Chondrocyte (in vitro differentiated cells): ENCODE data around the gene RIMS1. TPM values are rescaled to one million over a fixed set of nuclear protein-coding genes. Genes with fewer than 3 reads are reported as not detected.

Experiments
- DNase-seq: peaks from one replicate; pipeline ENCODE4 v3.0.0; 2021; ENCODE audit warnings: mixed read lengths, low spot score
- H3K27ac Mint-ChIP-seq: one replicate; pipeline ENCODE4 v1.8.0; 2021; ENCODE audit warnings: mild to moderate bottlenecking, moderate library complexity, mixed read lengths; ENCODE audit not compliant: unreplicated experiment
- H3K27me3 Mint-ChIP-seq: 2 replicates; pipeline ENCODE4 v1.8.0; 2021; ENCODE audit warnings: low read depth, mixed read lengths
- H3K36me3 Mint-ChIP-seq: 2 replicates; pipeline ENCODE4 v1.8.0; 2021; ENCODE audit warnings: low read depth, mixed read lengths
- H3K4me1 Mint-ChIP-seq: 2 replicates; pipeline ENCODE4 v1.8.0; 2021; ENCODE audit warnings: low read depth, mild to moderate bottlenecking, mixed read lengths
- H3K4me3 Mint-ChIP-seq: one replicate; pipeline ENCODE4 v1.8.0; 2021; ENCODE audit warnings: mild to moderate bottlenecking, moderate library complexity, mixed read lengths; ENCODE audit not compliant: unreplicated experiment
- H3K9me3 Mint-ChIP-seq: 2 replicates; pipeline ENCODE4 v1.8.0; 2021; ENCODE audit warnings: low read depth, mixed read lengths
- total RNA-seq: library from RNA; stranded (reverse); gene quantifications from 3 replicates; pipeline ENCODE4 v1.2.1, GENCODE V29; 2021
- TF ChIP-seq, protein P1 (sequence below): fragments of 200-600 bp; sonication (generic); IDR thresholded peaks from 2 replicates; pipeline ENCODE4 v1.5.0; 2021; ENCODE audit warnings: antibody characterized with exemption, mild to moderate bottlenecking, moderate library complexity

Gene RIMS1
- total RNA-seq, 1 donor from 2014 or later, result 6.6 TPM

DNA sequence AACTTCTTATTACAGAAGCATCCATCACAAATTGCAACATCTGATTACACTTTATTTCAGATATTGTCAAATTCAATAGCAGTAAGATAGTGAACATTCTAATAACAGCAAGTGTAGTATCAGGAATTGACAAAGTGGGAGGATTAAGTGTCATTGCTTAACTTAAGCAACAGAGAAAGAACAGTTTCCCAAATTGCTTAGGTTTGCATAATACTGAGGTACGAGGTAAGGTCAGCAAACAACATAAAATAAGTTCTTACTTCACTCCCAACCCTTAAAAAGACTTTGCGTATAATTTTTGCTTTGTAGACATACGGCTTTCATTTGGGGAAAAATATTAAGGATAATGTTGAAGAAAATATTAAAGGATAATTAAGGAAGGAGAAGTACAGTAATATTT is 163.0 kb downstream of the RIMS1 start:
- no peak overlapping the region for H3K27ac Mint-ChIP-seq

DNA sequence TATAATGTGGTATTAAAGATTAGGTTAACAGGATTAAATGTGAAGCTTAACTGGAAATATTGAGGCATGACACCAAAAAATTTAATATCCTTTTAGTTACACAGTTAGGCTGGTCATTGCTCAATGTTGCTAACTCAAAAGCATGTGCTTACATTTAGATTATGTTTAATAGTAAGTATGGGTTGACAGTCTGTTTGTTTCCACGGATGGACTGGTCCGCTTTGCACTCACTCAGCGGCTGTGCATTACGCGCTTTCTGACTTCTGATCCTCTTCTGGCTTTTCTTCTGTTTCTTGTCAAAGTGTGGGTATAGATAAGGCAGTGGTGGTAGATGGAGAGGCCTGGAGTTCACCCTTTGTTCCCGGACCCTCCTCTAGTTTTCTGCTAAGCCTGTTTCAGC is 174.9 kb downstream of the RIMS1 start:
- Mint-ChIP-seq H3K27ac (no peak overlapping the region), H3K9me3 (no peaks in the 10 kb centered on the region), H3K27me3 (peaks cover 23% of the 10 kb centered on the region)

More for the DNA sequence above, 163.0 kb downstream of the RIMS1 start:
- Mint-ChIP-seq H3K36me3 (no peaks in the 10 kb centered on the region), H3K27me3 (peaks cover 27% of the 10 kb centered on the region), H3K4me1 (no peaks in the 10 kb centered on the region), H3K9me3 (no peaks in the 10 kb centered on the region), H3K4me3 (no peak overlapping the region)
- TF ChIP-seq, protein P1, sequence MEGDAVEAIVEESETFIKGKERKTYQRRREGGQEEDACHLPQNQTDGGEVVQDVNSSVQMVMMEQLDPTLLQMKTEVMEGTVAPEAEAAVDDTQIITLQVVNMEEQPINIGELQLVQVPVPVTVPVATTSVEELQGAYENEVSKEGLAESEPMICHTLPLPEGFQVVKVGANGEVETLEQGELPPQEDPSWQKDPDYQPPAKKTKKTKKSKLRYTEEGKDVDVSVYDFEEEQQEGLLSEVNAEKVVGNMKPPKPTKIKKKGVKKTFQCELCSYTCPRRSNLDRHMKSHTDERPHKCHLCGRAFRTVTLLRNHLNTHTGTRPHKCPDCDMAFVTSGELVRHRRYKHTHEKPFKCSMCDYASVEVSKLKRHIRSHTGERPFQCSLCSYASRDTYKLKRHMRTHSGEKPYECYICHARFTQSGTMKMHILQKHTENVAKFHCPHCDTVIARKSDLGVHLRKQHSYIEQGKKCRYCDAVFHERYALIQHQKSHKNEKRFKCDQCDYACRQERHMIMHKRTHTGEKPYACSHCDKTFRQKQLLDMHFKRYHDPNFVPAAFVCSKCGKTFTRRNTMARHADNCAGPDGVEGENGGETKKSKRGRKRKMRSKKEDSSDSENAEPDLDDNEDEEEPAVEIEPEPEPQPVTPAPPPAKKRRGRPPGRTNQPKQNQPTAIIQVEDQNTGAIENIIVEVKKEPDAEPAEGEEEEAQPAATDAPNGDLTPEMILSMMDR, result no peak
- no peak for DNase-seq

DNA sequence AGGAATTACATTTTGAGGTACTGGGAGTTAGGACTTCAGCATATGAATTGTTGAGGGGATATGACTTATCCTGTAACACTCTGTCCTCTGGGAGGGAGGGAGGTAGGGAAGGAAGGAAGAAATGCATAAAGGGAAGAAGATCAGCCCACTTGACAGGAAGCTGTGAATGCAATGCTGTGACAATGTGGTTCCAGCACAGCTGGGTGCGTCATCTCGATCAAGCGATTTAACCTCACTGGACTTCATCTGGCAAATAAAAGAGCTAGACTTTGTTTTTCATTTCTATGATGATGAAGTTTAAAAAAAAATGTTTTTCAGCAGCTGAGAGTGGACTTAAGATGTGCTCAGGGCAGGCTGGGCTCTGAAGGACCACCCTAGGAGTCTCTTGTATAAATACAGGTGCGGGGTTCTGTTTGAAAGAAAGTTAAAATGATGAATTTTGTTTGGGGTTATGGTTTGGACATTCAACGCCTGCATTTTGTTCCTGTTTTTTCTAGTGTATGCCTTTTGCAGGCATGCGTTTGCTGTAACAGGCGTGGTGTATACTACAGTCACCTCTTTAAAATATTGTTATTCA is 178.1 kb downstream of the RIMS1 start:
- Mint-ChIP-seq H3K27me3 (peaks cover 25% of the 10 kb centered on the region), H3K9me3 (no peaks in the 10 kb centered on the region), H3K4me1 (no peaks in the 10 kb centered on the region), H3K36me3 (no peaks in the 10 kb centered on the region), H3K27ac (no peak overlapping the region), H3K4me3 (no peak overlapping the region)
- TF ChIP-seq, protein P1, result no peak
- DNase-seq, result no peak

More for the DNA sequence above, 174.9 kb downstream of the RIMS1 start:
- no peak for DNase-seq
- Mint-ChIP-seq H3K36me3 (no peaks in the 10 kb centered on the region), H3K4me3 (no peak overlapping the region), H3K4me1 (no peaks in the 10 kb centered on the region)
- TF ChIP-seq, protein P1, result no peak

- H3K4me1 Mint-ChIP-seq, result no peaks in the 10 kb centered on the region
- H3K27ac Mint-ChIP-seq, result no peak overlapping the region
- peaks cover 43% of the 10 kb centered on the region for H3K27me3 Mint-ChIP-seq
- H3K36me3 Mint-ChIP-seq, result no peaks in the 10 kb centered on the region
- H3K9me3 Mint-ChIP-seq, result no peaks in the 10 kb centered on the region
- no peak overlapping the region for H3K4me3 Mint-ChIP-seq
- no peak for DNase-seq
- TF ChIP-seq, protein P1, result no peak
These were observed 191.7 kb downstream of the RIMS1 start for GRCh38 chr6:72078096-72078495.

DNA sequence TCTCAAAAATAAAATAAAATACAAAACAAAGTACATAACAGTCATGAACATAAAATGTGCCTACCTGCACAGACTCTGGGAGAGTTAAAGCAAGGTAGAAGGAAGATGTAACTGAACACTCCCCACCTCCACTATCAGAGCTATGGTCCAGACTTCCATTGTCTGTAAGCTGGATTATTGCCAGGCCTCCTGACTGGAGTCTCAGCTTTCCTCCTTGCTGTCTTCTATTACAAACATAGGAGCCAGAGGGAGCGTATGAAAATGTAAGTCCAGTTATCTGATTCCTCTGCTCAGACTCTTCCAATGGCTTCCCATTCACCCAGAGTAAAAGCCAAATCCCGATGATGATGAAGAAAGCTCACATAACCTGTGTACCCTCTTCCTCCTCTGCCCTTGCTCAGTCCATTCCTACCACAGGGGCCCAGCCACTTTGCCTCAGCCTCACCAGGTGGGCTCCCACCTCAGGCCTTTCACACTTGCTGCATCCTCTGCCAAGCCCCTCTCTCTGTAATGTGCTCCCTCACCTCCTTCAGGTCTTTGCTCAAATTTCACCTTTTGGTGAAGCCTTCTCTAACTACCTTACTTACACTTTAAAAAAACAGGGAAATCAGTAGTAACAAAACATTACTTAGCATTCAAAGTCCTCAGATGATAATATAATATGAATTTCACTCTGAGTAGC is 194.1 kb downstream of the RIMS1 start:
- H3K9me3 Mint-ChIP-seq, result no peaks in the 10 kb centered on the region
- no peak overlapping the region for H3K4me3 Mint-ChIP-seq
- H3K36me3 Mint-ChIP-seq, result no peaks in the 10 kb centered on the region
- no peaks in the 10 kb centered on the region for H3K4me1 Mint-ChIP-seq
- peaks cover 44% of the 10 kb centered on the region for H3K27me3 Mint-ChIP-seq
- TF ChIP-seq, protein P1, result no peak
- no peak for DNase-seq
- no peak overlapping the region for H3K27ac Mint-ChIP-seq
